SK-N-SH (cell line): ENCODE results near the gene LPP. TPM values are rescaled to one million over a fixed set of nuclear protein-coding genes. Genes with fewer than 3 reads are reported as not detected.

ENCODE experiments used
- CTCF ChIA-PET: fragments of 300-600, 350-600 bp; formaldehyde crosslinking; extraction: SDS; loops from one replicate; lab custom pipeline; 2021; lab: Yijun Ruan, JAX
- POLR2A ChIA-PET: fragments of 350-600 bp; sonication (Branson Sonifier 250); formaldehyde crosslinking; extraction: SDS; loops from one replicate; lab custom pipeline; 2020; ENCODE audit warnings: antibody characterized with exemption, inconsistent platforms; lab: Yijun Ruan, JAX
- DNase-seq: peaks from one replicate; pipeline ENCODE4 v3.0.0; 2012
- H2AFZ ChIP-seq: fragments of 200-600 bp; sonication (generic); 2 replicates; pipeline ENCODE4 v1.8.1; 2016; ENCODE audit warnings: antibody characterized with exemption, mild to moderate bottlenecking, low read depth
- H3F3A ChIP-seq: fragments of 200-600 bp; sonication (generic); replicated peaks from 2 replicates; pipeline ENCODE3; 2016; ENCODE audit warnings: antibody characterized with exemption, mild to moderate bottlenecking; ENCODE audit not compliant: insufficient read depth
- H3K27ac ChIP-seq, 2 experiments: fragments of 200-500 bp in 1 of 2; fragments of 200-600 bp in 1 of 2; sonication (Bioruptor generic) in 1 of 2; sonication (generic), shearing (Covaris generic) in 1 of 2; 2 replicates each; pipeline versions ENCODE4 v1.5.1 to v1.6.1; 2014 to 2016; ENCODE audit warnings: low read depth in 2 of 2, inconsistent platforms in 1 of 2, low read length in 1 of 2, mild to moderate bottlenecking in 1 of 2, mixed read lengths in 1 of 2
- H3K27me3 ChIP-seq: fragments of 200-600 bp; sonication (generic), shearing (Covaris generic); 2 replicates; pipeline ENCODE4 v1.6.1; 2016; ENCODE audit warnings: mixed run types; ENCODE audit not compliant: insufficient read depth
- H3K36me3 ChIP-seq, 2 experiments: fragments of 200-500 bp in 1 of 2; fragments of 200-600 bp in 1 of 2; sonication (Bioruptor generic) in 1 of 2; sonication (generic) in 1 of 2; replicated peaks in 1 of 2; 2 replicates each; pipeline versions ENCODE3 to v1.5.1; 2014 to 2016; ENCODE audit warnings: low read length in 1 of 2, mild to moderate bottlenecking in 1 of 2; ENCODE audit not compliant: insufficient read depth in 2 of 2, control insufficient read depth in 1 of 2
- H3K4me1 ChIP-seq, 2 experiments: fragments of 200-500 bp in 1 of 2; fragments of 200-600 bp in 1 of 2; sonication (Bioruptor generic) in 1 of 2; sonication (generic), shearing (Covaris generic) in 1 of 2; 2 replicates each; pipeline versions ENCODE4 v1.5.1 to v1.6.1; 2014 to 2016; ENCODE audit warnings: low read depth in 1 of 2, low read length in 1 of 2, mixed run types in 1 of 2; ENCODE audit not compliant: insufficient read depth in 2 of 2, control insufficient read depth in 1 of 2
- H3K4me2 ChIP-seq: fragments of 200-600 bp; sonication (generic), shearing (Covaris generic); 2 replicates; pipeline ENCODE4 v1.6.1; 2017; ENCODE audit warnings: mixed run types
- H3K4me3 ChIP-seq, 2 experiments: fragments of 200-500 bp in 1 of 2; fragments of 200-600 bp in 1 of 2; sonication (Bioruptor generic) in 1 of 2; sonication (generic), shearing (Covaris generic) in 1 of 2; 2 replicates each; pipeline versions ENCODE4 v1.5.1 to v1.8.1; 2014 to 2016; ENCODE audit warnings: low read depth in 2 of 2, inconsistent platforms in 1 of 2, low read length in 1 of 2, mild to moderate bottlenecking in 1 of 2, mixed read lengths in 1 of 2, moderate library complexity in 1 of 2
- H3K79me2 ChIP-seq: fragments of 200-600 bp; sonication (generic); 2 replicates; pipeline ENCODE4 v1.8.1; 2017; ENCODE audit warnings: mild to moderate bottlenecking; ENCODE audit not compliant: insufficient read depth
- H3K9ac ChIP-seq: fragments of 200-600 bp; sonication (generic); 2 replicates; pipeline ENCODE4 v1.6.1; 2017; ENCODE audit warnings: mixed run types
- H3K9me2 ChIP-seq: fragments of 200-600 bp; sonication (generic); 2 replicates; pipeline ENCODE4 v1.6.1; 2017; ENCODE audit warnings: mixed run types
- H3K9me3 ChIP-seq: fragments of 200-600 bp; sonication (generic); 2 replicates; pipeline ENCODE4 v1.6.1; 2017; ENCODE audit warnings: mixed run types, mild to moderate bottlenecking, moderate library complexity
- H4K20me1 ChIP-seq: fragments of 200-600 bp; sonication (generic); 2 replicates; pipeline ENCODE4 v1.6.1; 2017; ENCODE audit warnings: mild to moderate bottlenecking, mixed run types; ENCODE audit not compliant: insufficient read depth
- CHD2 ChIP-seq: fragments of 150-350 bp; IDR thresholded peaks from 2 replicates; pipeline ENCODE4 v1.6.1; 2018; ENCODE audit warnings: low read length; ENCODE audit not compliant: partially characterized antibody
- EP300 ChIP-seq, 2 experiments: IDR thresholded peaks; 2 replicates each; pipeline versions ENCODE4 v1.4.0 to v1.6.1; 2012; ENCODE audit warnings: borderline replicate concordance in 1 of 2, low read depth in 1 of 2, low read length in 1 of 2
- EZH2phosphoT487 ChIP-seq: fragments of 200-600 bp; sonication (generic); IDR thresholded peaks from 2 replicates; pipeline ENCODE4 v1.6.1; 2017; ENCODE audit warnings: low read depth, mixed run types, mild to moderate bottlenecking, antibody characterized with exemption, moderate library complexity, borderline replicate concordance
- FOXJ3 ChIP-seq: sonication (generic); formaldehyde crosslinking; IDR thresholded peaks from 2 replicates; pipeline ENCODE4 v1.5.1; 2020; ENCODE audit warnings: mild to moderate bottlenecking, missing genetic modification reagents
- FOXM1 ChIP-seq: IDR thresholded peaks from 2 replicates; pipeline ENCODE4 v1.4.0; 2012; ENCODE audit warnings: low read depth, mild to moderate bottlenecking
- MEF2A ChIP-seq: IDR thresholded peaks from 2 replicates; pipeline ENCODE4 v1.4.0; 2012; ENCODE audit warnings: low read depth, borderline replicate concordance
- NRF1 ChIP-seq: IDR thresholded peaks from 2 replicates; pipeline ENCODE4 v1.6.1; 2012; ENCODE audit warnings: low read depth, mild to moderate bottlenecking, low read length
- RCOR1 ChIP-seq: fragments of 150-350 bp; IDR thresholded peaks from 2 replicates; pipeline ENCODE4 v1.6.1; 2017; ENCODE audit warnings: antibody characterized with exemption, low read length
- RFX5 ChIP-seq: IDR thresholded peaks from 2 replicates; pipeline ENCODE4 v1.6.1; 2012; ENCODE audit warnings: mild to moderate bottlenecking, improper control_type of control experiment, low read length
- TAF1 ChIP-seq: IDR thresholded peaks from 2 replicates; pipeline ENCODE4 v1.6.1; 2012; ENCODE audit warnings: low read depth, mild to moderate bottlenecking, low read length, moderate library complexity, borderline replicate concordance
- TCF12 ChIP-seq: IDR thresholded peaks from 2 replicates; pipeline ENCODE4 v1.4.0; 2012
- TEAD4 ChIP-seq: IDR thresholded peaks from 2 replicates; pipeline ENCODE4 v1.4.0; 2012; ENCODE audit warnings: mild to moderate bottlenecking, borderline replicate concordance; ENCODE audit not compliant: insufficient read depth
- WGBS: methylation state at CpG from one replicate; pipeline ENCODE4 v1.1.6; 2017; ENCODE audit warnings: low lambda C conversion rate; 5-methylcytosine and 5-hydroxymethylcytosine counted together
- polyA plus RNA-seq, 3 experiments: library from polyadenylated mRNA; depleted of rRNA; stranded (reverse); fragments of >200 nt; gene quantifications; 2 replicates each; pipeline ENCODE4 v1.2.3, GENCODE V29; 2012
- TF ChIP-seq, protein P1 (sequence below): IDR thresholded peaks from 2 replicates; pipeline ENCODE4 v1.4.0; 2012; ENCODE audit warnings: low read depth, borderline replicate concordance
- TF ChIP-seq, protein P2 (sequence below): IDR thresholded peaks from 2 replicates; pipeline ENCODE4 v1.6.1; 2012; ENCODE audit warnings: mild to moderate bottlenecking, low read depth, low read length, moderate library complexity
- TF ChIP-seq, protein P3 (sequence below): fragments of 200-600 bp; sonication (generic); IDR thresholded peaks from 2 replicates; pipeline ENCODE4 v1.6.1; 2017; ENCODE audit warnings: antibody characterized with exemption, mild to moderate bottlenecking, moderate library complexity
- TF ChIP-seq, protein P4 (sequence below): IDR thresholded peaks from 2 replicates; pipeline ENCODE4 v1.4.0; 2012; ENCODE audit warnings: low read depth
- TF ChIP-seq, protein P5 (sequence below): fragments of 150-350 bp; IDR thresholded peaks from 2 replicates; pipeline ENCODE4 v1.6.1; 2017; ENCODE audit warnings: antibody characterized with exemption, low read length, low read depth, borderline replicate concordance
- TF ChIP-seq, protein P6 (sequence below): IDR thresholded peaks from 2 replicates; pipeline ENCODE4 v1.4.0; 2012; ENCODE audit warnings: low read depth, borderline replicate concordance
- TF ChIP-seq, protein P7 (sequence below): fragments of 150-350 bp; IDR thresholded peaks from 2 replicates; pipeline ENCODE4 v1.6.1; 2016; ENCODE audit warnings: mild to moderate bottlenecking, low read depth, low read length

Gene LPP
- polyA plus RNA-seq, 1 of the 3 experiments (the other 2 are of a cell fraction) = 6.6 TPM

DNA sequence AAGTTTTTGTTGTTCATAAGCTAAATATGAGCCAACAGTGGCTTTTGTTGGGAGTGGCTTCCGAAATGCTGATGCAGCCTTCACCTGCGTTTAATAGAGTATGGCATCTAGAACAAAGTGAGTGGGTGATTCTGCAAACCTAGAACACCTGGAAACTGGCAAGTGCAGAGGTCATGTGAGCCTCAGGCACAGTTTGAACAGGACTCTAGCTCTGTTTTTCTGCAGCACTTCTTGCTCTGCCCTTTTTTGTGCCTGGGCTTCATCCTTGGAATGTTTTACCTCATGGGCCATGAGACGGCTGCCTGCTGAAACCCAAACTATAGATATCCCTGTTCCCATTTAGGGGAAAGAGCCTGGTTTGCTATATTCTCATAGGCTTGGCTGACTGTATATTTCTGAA, 73.5 kb downstream of the LPP start:
- TF ChIP-seq CHD2 = no peak
- TF ChIP-seq, protein P1, sequence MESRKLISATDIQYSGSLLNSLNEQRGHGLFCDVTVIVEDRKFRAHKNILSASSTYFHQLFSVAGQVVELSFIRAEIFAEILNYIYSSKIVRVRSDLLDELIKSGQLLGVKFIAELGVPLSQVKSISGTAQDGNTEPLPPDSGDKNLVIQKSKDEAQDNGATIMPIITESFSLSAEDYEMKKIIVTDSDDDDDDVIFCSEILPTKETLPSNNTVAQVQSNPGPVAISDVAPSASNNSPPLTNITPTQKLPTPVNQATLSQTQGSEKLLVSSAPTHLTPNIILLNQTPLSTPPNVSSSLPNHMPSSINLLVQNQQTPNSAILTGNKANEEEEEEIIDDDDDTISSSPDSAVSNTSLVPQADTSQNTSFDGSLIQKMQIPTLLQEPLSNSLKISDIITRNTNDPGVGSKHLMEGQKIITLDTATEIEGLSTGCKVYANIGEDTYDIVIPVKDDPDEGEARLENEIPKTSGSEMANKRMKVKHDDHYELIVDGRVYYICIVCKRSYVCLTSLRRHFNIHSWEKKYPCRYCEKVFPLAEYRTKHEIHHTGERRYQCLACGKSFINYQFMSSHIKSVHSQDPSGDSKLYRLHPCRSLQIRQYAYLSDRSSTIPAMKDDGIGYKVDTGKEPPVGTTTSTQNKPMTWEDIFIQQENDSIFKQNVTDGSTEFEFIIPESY = no peak
- no peak for TF ChIP-seq FOXJ3 (CRISPR knock-in tag)
- TF ChIP-seq, protein P2, sequence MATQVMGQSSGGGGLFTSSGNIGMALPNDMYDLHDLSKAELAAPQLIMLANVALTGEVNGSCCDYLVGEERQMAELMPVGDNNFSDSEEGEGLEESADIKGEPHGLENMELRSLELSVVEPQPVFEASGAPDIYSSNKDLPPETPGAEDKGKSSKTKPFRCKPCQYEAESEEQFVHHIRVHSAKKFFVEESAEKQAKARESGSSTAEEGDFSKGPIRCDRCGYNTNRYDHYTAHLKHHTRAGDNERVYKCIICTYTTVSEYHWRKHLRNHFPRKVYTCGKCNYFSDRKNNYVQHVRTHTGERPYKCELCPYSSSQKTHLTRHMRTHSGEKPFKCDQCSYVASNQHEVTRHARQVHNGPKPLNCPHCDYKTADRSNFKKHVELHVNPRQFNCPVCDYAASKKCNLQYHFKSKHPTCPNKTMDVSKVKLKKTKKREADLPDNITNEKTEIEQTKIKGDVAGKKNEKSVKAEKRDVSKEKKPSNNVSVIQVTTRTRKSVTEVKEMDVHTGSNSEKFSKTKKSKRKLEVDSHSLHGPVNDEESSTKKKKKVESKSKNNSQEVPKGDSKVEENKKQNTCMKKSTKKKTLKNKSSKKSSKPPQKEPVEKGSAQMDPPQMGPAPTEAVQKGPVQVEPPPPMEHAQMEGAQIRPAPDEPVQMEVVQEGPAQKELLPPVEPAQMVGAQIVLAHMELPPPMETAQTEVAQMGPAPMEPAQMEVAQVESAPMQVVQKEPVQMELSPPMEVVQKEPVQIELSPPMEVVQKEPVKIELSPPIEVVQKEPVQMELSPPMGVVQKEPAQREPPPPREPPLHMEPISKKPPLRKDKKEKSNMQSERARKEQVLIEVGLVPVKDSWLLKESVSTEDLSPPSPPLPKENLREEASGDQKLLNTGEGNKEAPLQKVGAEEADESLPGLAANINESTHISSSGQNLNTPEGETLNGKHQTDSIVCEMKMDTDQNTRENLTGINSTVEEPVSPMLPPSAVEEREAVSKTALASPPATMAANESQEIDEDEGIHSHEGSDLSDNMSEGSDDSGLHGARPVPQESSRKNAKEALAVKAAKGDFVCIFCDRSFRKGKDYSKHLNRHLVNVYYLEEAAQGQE = no peak
- TF ChIP-seq, protein P3, sequence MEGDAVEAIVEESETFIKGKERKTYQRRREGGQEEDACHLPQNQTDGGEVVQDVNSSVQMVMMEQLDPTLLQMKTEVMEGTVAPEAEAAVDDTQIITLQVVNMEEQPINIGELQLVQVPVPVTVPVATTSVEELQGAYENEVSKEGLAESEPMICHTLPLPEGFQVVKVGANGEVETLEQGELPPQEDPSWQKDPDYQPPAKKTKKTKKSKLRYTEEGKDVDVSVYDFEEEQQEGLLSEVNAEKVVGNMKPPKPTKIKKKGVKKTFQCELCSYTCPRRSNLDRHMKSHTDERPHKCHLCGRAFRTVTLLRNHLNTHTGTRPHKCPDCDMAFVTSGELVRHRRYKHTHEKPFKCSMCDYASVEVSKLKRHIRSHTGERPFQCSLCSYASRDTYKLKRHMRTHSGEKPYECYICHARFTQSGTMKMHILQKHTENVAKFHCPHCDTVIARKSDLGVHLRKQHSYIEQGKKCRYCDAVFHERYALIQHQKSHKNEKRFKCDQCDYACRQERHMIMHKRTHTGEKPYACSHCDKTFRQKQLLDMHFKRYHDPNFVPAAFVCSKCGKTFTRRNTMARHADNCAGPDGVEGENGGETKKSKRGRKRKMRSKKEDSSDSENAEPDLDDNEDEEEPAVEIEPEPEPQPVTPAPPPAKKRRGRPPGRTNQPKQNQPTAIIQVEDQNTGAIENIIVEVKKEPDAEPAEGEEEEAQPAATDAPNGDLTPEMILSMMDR = no peak
- TF ChIP-seq, protein P4, sequence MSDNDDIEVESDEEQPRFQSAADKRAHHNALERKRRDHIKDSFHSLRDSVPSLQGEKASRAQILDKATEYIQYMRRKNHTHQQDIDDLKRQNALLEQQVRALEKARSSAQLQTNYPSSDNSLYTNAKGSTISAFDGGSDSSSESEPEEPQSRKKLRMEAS = no peak
- TF ChIP-seq RFX5 = no peak
- TF ChIP-seq, protein P5, sequence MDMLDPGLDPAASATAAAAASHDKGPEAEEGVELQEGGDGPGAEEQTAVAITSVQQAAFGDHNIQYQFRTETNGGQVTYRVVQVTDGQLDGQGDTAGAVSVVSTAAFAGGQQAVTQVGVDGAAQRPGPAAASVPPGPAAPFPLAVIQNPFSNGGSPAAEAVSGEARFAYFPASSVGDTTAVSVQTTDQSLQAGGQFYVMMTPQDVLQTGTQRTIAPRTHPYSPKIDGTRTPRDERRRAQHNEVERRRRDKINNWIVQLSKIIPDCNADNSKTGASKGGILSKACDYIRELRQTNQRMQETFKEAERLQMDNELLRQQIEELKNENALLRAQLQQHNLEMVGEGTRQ = no peak
- TF ChIP-seq EZH2phosphoT487 = no peak
- TF ChIP-seq TEAD4 = no peak
- TF ChIP-seq NRF1 = no peak
- no peak for TF ChIP-seq TAF1
- TF ChIP-seq FOXM1 = no peak
- TF ChIP-seq TCF12 = no peak
- no peak for TF ChIP-seq MEF2A
- TF ChIP-seq, protein P6, sequence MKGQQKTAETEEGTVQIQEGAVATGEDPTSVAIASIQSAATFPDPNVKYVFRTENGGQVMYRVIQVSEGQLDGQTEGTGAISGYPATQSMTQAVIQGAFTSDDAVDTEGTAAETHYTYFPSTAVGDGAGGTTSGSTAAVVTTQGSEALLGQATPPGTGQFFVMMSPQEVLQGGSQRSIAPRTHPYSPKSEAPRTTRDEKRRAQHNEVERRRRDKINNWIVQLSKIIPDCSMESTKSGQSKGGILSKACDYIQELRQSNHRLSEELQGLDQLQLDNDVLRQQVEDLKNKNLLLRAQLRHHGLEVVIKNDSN = no peak
- TF ChIP-seq, protein P7, sequence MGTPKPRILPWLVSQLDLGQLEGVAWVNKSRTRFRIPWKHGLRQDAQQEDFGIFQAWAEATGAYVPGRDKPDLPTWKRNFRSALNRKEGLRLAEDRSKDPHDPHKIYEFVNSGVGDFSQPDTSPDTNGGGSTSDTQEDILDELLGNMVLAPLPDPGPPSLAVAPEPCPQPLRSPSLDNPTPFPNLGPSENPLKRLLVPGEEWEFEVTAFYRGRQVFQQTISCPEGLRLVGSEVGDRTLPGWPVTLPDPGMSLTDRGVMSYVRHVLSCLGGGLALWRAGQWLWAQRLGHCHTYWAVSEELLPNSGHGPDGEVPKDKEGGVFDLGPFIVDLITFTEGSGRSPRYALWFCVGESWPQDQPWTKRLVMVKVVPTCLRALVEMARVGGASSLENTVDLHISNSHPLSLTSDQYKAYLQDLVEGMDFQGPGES = no peak
- no peak for TF ChIP-seq RCOR1
- no peak for TF ChIP-seq EP300 (IDR thresholded peaks at IDR 0.05; ENCODE audit: borderline replicate concordance in 1 of 2, low read depth in 1 of 2, low read length in 1 of 2)
- 79% methylated on average over 3 of the region's 3 CpGs for WGBS
- Histone ChIP-seq H2AFZ (no peak overlapping the region), H3K4me3 (no peak overlapping the region), H3K79me2 (peaks cover 97% of the 10 kb centered on the region), H3F3A (peaks cover 9% of the 10 kb centered on the region), H3K9me3 (no peaks in the 10 kb centered on the region), H4K20me1 (0 out of 2 replicates have a peak, but pooled peaks cover 3% of the 10 kb centered on the region), H3K27me3 (no peaks in the 10 kb centered on the region), H3K9me2 (no peaks in the 10 kb centered on the region), H3K4me2 (no peak overlapping the region), H3K9ac (no peak overlapping the region), H3K27ac (no peak overlapping the region), H3K4me1 (no peaks in the 10 kb centered on the region; a peak in 1 of 4 replicates), H3K36me3 (peaks cover 2 to 12% of the 10 kb centered on the region in 2 experiments)
- CTCF ChIA-PET = no interaction called here
- no peak for DNase-seq
- POLR2A ChIA-PET = no interaction called here
